HS-5 (cell line): Measurements from ENCODE around the gene DDIT4.
"Not testable (repeated sequence)": the region's sequence is repeated elsewhere in the genome, so short reads cannot be mapped to it uniquely, and the experiment has no call there.

Experiments
- DNase-seq: peaks from one replicate; pipeline ENCODE4 v3.0.0-alpha.2; 2012; ENCODE audit warnings: low read depth

Gene DDIT4

GRCh38 chr10:72295330-72295910 is 21.7 kb downstream of the DDIT4 start:
- DNase-seq = no peak

- DNase-seq = not testable (repeated sequence)
These were observed 23.1 kb downstream of the DDIT4 start for GRCh38 chr10:72296829-72297280.

- peak; percentile 90 for DNase-seq
These were observed 23.6 kb downstream of the DDIT4 start for GRCh38 chr10:72297281-72297804.

- peak; percentile 84 for DNase-seq
These were observed 24.3 kb downstream of the DDIT4 start for GRCh38 chr10:72297805-72298591.

GRCh38 chr10:72298592-72299519 is 25.1 kb downstream of the DDIT4 start:
- no peak for DNase-seq

GRCh38 chr10:72303424-72304128 is 29.9 kb downstream of the DDIT4 start:
- no peak for DNase-seq

GRCh38 chr10:72306215-72306760 is 32.6 kb downstream of the DDIT4 start:
- no peak for DNase-seq

GRCh38 chr10:72307711-72308110 is 34.0 kb downstream of the DDIT4 start:
- not testable (repeated sequence) for DNase-seq

GRCh38 chr10:72308320-72308987 is 34.7 kb downstream of the DDIT4 start:
- DNase-seq = peak; percentile 48

GRCh38 chr10:72309290-72310240 is 35.8 kb downstream of the DDIT4 start:
- DNase-seq = no peak

GRCh38 chr10:72310241-72310633 is 36.5 kb downstream of the DDIT4 start:
- DNase-seq = no peak

GRCh38 chr10:72310636-72311035 is 36.9 kb downstream of the DDIT4 start:
- no peak for DNase-seq

GRCh38 chr10:72311667-72312066 is 37.9 kb downstream of the DDIT4 start:
- DNase-seq = no peak

- DNase-seq = no peak
These were observed 39.2 kb downstream of the DDIT4 start for GRCh38 chr10:72312865-72313391.

- no peak for DNase-seq
These were observed 40.5 kb downstream of the DDIT4 start for GRCh38 chr10:72314263-72314662.

GRCh38 chr10:72315054-72315453 is 41.3 kb downstream of the DDIT4 start:
- DNase-seq = no peak

GRCh38 chr10:72315611-72316385 is 42.1 kb downstream of the DDIT4 start:
- no peak for DNase-seq

GRCh38 chr10:72316386-72316700 is 42.6 kb downstream of the DDIT4 start:
- no peak for DNase-seq
